ENCODE results near the gene PLA2G2A. TPM values are rescaled to one million over a fixed set of nuclear protein-coding genes. Genes with fewer than 3 reads are reported as not detected.
"Not testable (repeated sequence)": the region's sequence is repeated elsewhere in the genome, so short reads cannot be mapped to it uniquely, and the experiment has no call there.

The PLA2G2A gene
- total and polyA plus RNA-seq, 2 donors (not counting 1 experiment from before 2014, with no cell fraction given), result not detected

DNA sequence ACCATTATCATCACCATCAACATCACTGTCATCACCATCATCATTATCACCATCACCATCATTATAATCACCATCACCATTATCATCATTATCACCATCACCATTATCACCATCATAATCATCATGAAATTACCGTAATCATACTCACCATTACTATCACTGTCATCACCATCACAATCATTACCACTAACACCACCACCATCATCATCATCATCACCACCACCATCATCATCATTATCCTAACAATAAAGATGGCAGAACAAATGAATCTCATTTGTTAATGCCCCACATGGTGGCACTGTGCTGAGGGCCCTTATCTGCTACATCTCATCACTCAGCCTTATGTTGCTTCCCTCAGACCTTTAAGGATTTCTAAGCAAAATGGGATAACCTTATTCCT is 46.6 kb downstream of the PLA2G2A start:
- Histone ChIP-seq H3K9me3 (ENCODE audit: control extremely low read depth in 1 of 3, control insufficient read depth in 2 of 3, insufficient read depth in 1 of 3, low read length in 2 of 3) (peaks cover 0 to 37% (median 27%) of the 10 kb centered on the region in 3 donors), H3K79me2 (ENCODE audit: control insufficient read depth, insufficient read depth, low read length) (no peaks in the 10 kb centered on the region), H3K4me3 (ENCODE audit: control extremely low read depth in 1 of 5, extremely low read depth in 1 of 5, insufficient read depth in 1 of 5, low read depth in 2 of 5, low read length in 4 of 5) (no peak overlapping the region), H3K4me1 (ENCODE audit: control insufficient read depth in 2 of 2, insufficient read depth in 2 of 2, low read length in 2 of 2) (peaks cover 0 to 3% of the 10 kb centered on the region in 2 donors), H3K36me3 (replicated peaks in 1 of 2; ENCODE audit: control extremely low read depth in 1 of 2, control insufficient read depth in 1 of 2, extremely low read depth in 1 of 2, insufficient read depth in 2 of 2, low read length in 1 of 2) (no peaks in the 10 kb centered on the region), H2AFZ (ENCODE audit: insufficient read depth, low read depth, low read length, poor library complexity, severe bottlenecking) (no peak overlapping the region), H3K9ac (ENCODE audit: low read length) (no peak overlapping the region), H3K27me3 (replicated peaks in 1 of 4; ENCODE audit: control extremely low read depth in 1 of 4, control insufficient read depth in 3 of 4, insufficient read depth in 4 of 4, low read length in 3 of 4) (no peaks in the 10 kb centered on the region), H3K4me2 (replicated peaks; ENCODE audit: low read depth, low read length, poor library complexity, severe bottlenecking) (no peak overlapping the region), H4K20me1 (ENCODE audit: control insufficient read depth, insufficient read depth, low read length, poor library complexity, severe bottlenecking) (no peaks in the 10 kb centered on the region), H3K27ac (ENCODE audit: low read length in 2 of 2) (no peak overlapping the region)
- peaks cover 3% of the 10 kb centered on the region for H3K4me1 Mint-ChIP-seq
- no peak overlapping the region for H3K4me3 Mint-ChIP-seq
- POLR2A ChIA-PET, result no interaction called here
- no peaks in the 10 kb centered on the region for H3K27me3 Mint-ChIP-seq
- CTCF ChIA-PET, result no interaction called here
- no peak for DNase-seq
- H3K9me3 Mint-ChIP-seq (ENCODE audit: insufficient read depth), result peaks cover 12% of the 10 kb centered on the region
- no peak for ATAC-seq (ENCODE audit: low read depth)
- no peak overlapping the region for H3K27ac Mint-ChIP-seq
- intact Hi-C loops (cut with micrococcal nuclease), result no loop called here
- WGBS (ENCODE audit: insufficient coverage), result 38% methylated on average over 1 of the region's 1 CpG
- no peak for TF ChIP-seq EZH2 (IDR thresholded peaks at IDR 0.05; ENCODE audit: borderline replicate concordance, insufficient read depth, low read depth, low read length, poor library complexity, severe bottlenecking)
- TF ChIP-seq CTCF (IDR thresholded peaks at IDR 0.05), result no peak

- no CpG with 5 or more reads among the region's 3 CpGs for WGBS (ENCODE audit: insufficient coverage)
- CTCF ChIA-PET, result interaction anchor here (1.2 kb wide), 1 partner anchor 226 kb away, joined by 4 read pairs; no protein-coding TSS in a partner anchor
- H3K4me3 Mint-ChIP-seq; H3K36me3 ChIP-seq (replicated peaks in 1 of 2; ENCODE audit: control extremely low read depth in 1 of 2, control insufficient read depth in 1 of 2, extremely low read depth in 1 of 2, insufficient read depth in 2 of 2, low read length in 1 of 2); H3K27ac Mint-ChIP-seq; H4K20me1 ChIP-seq (ENCODE audit: control insufficient read depth, insufficient read depth, low read length, poor library complexity, severe bottlenecking); H3K4me3 ChIP-seq (ENCODE audit: control extremely low read depth in 1 of 5, extremely low read depth in 1 of 5, insufficient read depth in 1 of 5, low read depth in 2 of 5, low read length in 4 of 5); H3K9me3 Mint-ChIP-seq (ENCODE audit: insufficient read depth); DNase-seq; H3K79me2 ChIP-seq (ENCODE audit: control insufficient read depth, insufficient read depth, low read length); H3K27me3 Mint-ChIP-seq; H3K4me1 ChIP-seq (ENCODE audit: control insufficient read depth in 2 of 2, insufficient read depth in 2 of 2, low read length in 2 of 2); ATAC-seq (ENCODE audit: low read depth); H3K27ac ChIP-seq (ENCODE audit: low read length in 2 of 2); H3K9ac ChIP-seq (ENCODE audit: low read length); POLR2A ChIA-PET; H3K27me3 ChIP-seq (replicated peaks in 1 of 4; ENCODE audit: control extremely low read depth in 1 of 4, control insufficient read depth in 3 of 4, insufficient read depth in 4 of 4, low read length in 3 of 4); intact Hi-C loops (cut with micrococcal nuclease); H3K4me2 ChIP-seq (replicated peaks; ENCODE audit: low read depth, low read length, poor library complexity, severe bottlenecking); H3K4me1 Mint-ChIP-seq; H2AFZ ChIP-seq (ENCODE audit: insufficient read depth, low read depth, low read length, poor library complexity, severe bottlenecking): not testable (repeated sequence)
- H3K9me3 ChIP-seq (ENCODE audit: control extremely low read depth in 1 of 3, control insufficient read depth in 2 of 3, insufficient read depth in 1 of 3, low read length in 2 of 3), result peaks cover 0 to 16% (median 15%) of the 10 kb centered on the region in 3 donors
Observed at GRCh38 chr1:19927130-19927421, 52.3 kb downstream of the PLA2G2A start.

All from B cell (primary cell).